GM15510 (cell line): ENCODE results near the gene POLG.

Experiments
- POLR2A ChIP-seq: IDR thresholded peaks from 3 replicates; pipeline ENCODE4 v1.6.1; 2011; ENCODE audit warnings: borderline replicate concordance; ENCODE audit not compliant: insufficient read length; ENCODE audit errors: extremely low read depth

POLG gene

GRCh38 chr15:89327113-89327512, 7.5 kb downstream of the POLG start:
- TF ChIP-seq POLR2A, result no peak

DNA sequence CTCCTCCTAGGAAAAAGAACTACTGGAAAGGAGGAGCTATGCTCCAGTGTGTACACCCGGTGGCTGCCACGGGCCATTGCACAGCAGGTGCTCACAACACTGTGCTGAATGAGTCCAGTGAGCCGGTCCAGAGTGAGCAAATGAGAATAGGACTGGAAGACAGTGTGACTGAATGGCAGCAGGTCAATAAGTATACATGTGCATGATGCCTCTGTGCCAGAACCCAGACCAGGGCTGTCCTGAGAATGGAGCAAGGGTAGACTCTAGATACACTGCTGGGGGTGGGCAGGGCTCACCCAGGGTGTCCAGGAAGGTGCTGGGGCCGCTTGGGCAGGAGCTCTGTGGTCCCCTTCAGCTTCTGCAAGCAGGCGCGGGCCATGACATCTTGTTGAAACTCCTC, 8.3 kb downstream of the POLG start:
- TF ChIP-seq POLR2A, result no peak

DNA sequence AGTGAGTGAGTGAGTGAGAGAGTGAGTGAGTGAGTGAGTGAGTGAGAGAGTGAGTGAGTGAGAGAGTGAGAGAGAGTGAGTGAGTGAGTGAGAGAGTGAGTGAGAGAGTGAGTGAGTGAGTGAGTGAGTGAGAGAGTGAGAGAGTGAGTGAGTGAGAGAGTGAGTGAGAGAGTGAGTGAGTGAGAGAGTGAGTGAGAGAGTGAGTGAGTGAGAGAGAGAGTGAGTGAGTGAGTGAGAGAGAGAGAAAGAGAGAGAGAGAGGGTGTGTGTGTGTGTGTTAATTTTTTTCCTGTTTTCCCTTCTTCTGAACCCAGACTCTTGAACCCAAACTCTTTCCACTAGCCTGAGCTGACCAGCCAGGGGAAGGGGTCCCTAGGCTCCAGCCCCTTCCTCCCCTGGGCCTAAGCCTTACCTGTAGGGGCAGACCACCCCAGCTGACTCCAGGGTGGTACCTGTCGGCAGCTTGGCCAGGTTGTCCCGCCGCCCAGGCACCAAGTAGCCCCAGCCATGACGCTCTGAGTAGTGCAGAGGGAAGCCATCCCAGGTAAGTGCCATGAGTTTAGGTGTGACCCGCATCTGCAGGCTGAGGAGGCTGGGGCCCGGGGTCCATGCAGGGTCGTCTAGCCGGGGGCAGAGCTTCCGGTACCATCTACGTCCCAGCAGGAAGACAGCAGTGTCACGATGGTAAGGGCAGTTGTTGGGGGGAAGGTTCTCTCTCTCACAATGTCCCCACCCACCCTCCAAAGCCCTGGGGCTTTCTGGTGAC, 9.4 kb downstream of the POLG start:
- no peak for TF ChIP-seq POLR2A

DNA sequence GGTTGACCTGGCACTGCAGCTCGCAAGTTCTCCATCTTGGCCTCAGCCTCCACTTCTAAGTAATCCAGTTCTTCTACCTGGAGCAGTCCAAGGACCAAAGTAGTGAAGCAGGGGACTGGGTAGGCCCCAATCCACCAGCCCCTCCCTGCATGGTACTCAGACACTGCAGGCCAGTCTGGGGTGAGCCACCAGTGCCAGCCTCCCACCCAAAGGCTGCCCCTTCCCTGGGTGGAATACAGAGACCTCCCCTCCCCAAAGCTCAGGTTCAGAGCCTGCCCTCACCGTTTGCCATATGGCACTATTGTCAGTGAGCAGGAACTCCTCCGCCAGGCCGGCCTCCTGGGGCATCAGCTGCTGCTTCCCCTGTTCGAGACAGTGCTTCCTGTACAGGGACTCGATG, 10.8 kb downstream of the POLG start:
- TF ChIP-seq POLR2A, result no peak

GRCh38 chr15:89322822-89323221, 11.8 kb downstream of the POLG start:
- no peak for TF ChIP-seq POLR2A

DNA sequence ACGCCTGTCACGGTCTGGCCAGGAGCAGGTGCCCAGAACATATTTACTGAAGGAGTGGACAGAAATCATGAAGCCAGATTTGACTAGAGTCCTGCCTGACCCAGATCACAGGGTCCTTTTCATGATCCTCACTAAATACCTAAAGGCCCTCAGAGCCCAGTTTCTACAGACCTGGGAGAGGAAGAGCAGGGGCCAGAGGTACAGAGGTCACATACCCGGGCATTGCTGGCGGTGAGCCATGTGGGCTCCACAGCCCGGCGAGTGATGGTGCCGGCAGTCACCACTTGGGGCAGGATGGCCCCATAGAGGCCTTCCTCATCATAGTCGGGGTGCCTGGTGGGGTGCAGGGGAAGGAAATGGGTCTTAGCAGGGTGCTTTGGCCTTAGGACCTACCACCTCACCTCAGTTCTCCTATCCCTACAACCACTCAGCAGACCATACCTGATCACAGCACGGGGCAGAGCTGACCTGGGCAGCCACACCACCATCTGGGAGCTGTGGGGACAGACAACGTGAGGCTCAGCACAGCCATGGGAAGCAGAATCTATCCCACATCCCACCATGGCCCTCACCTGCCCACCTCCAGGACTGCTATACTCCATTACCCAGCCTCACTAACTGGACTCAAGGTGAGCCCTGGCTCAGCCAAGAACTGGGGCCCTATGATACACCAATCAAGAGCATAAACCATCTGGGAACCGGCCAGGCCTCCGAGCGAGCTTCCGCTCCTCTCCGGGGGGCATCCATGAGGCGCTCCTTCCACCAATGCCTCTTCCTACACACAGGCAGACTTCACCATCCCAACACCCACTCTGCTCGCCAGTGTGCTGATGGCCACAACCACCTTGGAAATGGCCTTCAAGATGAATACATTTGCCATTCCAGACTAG, 12.9 kb downstream of the POLG start:
- no peak for TF ChIP-seq POLR2A

GRCh38 chr15:89320200-89320599, 14.4 kb downstream of the POLG start:
- TF ChIP-seq POLR2A, result no peak

- no peak for TF ChIP-seq POLR2A
Measured at GRCh38 chr15:89319678-89320077, 14.9 kb downstream of the POLG start.

GRCh38 chr15:89317186-89317720, 17.4 kb downstream of the POLG start:
- no peak for TF ChIP-seq POLR2A

DNA sequence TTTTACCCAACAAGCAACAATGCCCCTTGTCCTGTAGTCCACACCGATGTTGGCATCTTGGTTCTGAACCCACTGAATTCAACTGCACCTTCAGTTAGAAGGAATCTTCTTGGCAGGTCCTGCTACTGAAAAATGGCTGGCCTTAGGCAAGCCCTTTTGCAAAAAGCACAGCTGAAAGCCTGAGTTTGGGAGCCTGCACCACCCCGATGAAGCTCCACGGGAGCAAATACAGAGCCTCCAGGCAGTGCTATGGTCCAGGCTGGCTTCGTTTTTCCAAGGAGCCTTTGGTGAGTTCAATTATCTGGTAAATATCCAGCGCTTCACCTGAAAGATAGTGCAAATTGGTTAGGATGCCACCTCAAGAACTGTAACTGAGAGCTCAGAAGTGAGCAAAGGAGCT, 18.1 kb downstream of the POLG start:
- TF ChIP-seq POLR2A, result no peak

DNA sequence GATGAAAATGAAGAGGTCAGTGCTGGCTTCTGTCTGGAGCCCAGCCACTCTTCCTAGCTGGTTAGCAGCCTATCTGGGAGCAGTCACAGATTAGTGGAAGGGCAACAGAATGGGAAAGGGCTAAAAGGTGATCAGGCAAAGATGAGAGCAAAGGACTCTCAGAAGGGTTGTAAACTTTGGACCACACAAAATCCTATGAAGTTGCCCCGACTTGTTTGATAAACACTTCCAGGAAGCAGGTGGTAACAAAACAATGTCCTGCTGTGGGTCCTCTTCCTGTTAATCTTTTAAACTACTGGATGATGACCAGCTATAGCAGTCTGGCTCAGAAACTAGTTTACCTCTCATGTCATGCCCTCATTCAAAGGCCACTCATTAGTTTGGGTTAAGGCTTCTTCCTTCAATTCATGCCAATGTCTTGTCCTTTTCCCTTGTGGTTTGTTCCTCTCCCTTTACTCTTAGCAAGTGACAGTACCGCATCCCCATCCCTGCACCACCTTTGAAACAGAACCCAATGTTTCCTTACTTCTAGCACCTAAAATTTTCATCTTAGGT, 19.2 kb downstream of the POLG start:
- no peak for TF ChIP-seq POLR2A

DNA sequence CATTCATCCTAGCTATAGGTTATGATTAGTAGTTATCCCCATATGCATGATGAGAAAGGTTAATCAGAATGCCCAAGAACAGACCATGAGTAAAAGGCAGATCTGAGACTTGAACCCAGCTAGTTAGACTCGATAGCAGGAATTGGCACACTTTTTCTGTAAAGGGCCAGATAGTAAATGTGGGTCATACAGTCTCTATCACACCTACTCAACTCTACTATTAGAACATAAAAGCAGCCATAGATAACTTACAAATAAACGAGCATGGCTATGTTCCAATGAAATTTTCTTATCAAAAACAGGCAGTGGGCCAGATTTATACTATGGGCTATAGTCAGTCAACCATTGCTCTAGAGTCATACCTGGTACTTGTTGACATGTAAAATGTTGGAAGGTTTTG, 24.6 kb downstream of the POLG start:
- TF ChIP-seq POLR2A, result no peak

DNA sequence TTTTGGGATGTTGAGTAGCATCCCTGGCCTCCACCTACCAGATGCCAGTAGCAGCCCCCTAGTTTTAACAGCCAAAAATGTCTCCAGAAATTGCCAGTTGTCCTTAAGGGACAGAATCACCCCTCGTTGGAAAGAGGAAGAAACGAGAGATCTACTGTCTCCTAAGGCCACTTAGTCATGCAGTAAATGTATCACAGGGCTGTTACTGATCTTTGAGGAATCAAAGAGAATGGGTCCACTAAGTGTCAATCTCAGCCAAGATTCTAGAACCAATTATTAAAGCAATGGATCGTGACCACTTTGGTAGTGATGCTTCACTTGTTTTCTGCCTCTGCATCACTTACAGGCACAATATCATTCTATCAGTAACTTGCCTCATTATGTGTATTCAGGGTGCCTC, 26.4 kb downstream of the POLG start:
- TF ChIP-seq POLR2A, result no peak

GRCh38 chr15:89307791-89308190, 26.8 kb downstream of the POLG start:
- TF ChIP-seq POLR2A, result no peak

DNA sequence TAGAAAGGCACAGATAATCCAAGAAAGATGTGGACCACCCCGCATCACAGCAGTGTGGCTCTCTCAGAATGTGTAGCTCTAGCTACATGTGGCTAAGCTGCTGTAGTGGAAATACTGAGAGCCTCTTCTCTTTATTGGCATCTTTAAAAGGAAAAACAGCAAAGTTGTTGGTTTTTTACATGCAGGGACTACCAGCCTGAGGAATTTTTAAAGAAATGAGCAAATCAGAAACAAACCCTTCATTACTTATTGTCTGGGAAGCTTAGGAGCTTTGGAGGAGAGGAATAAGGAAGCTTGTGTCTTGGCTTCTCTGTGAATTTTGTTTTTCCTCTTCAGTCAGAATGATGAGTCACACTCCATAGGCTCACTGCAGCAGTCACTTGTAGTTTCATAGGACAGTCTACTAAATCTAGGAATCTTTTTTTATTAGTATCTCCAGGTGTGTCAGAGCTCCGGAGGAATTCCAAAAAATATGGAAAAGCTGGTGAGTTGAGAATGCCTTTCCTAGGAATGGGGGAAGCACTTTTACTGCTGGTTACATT, 27.5 kb downstream of the POLG start:
- no peak for TF ChIP-seq POLR2A
